ENCODE measurements around the gene FSTL4.

The FSTL4 gene

DNA sequence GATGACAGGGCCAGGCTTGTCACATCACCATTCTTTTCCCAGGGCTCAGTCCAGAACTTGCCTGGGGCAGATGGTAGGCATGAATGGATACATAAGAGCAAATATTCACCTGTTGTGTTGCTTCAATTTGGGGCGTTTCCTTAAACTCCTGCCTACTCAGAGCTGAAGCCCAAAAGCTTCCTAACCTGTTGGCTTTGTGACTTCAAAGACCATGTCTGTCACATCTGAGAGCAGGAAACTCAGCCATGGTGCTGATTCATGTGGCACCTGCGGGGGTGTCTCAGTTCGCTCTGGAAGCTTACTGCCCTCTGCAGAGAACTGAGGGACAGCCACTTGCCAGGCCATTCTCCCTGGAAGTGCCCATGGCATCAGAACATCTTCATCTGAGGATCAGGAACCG lies 313.9 kb downstream of the FSTL4 start:
- peak in 1 of 56 donors; percentile 12 for DNase-seq

DNA sequence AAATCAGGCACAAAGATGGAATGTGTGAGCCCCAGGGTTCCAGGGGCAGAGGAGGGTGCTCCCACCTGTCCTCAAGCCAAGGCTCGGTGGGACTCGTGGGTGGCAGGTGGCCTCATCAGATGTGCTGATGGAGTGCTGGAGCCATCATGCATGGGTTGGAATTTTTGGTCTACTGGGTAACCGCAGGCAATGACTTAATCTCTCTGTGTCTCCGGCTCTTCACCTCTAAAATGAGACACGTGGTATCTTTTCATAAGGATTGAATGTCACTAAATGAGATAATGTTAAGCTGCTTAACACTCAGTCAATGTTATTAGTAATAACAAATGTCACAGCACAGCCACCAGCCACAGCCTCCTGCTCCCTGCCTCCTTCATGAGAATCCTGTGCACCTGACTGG lies 315.0 kb downstream of the FSTL4 start:
- no peak for DNase-seq

DNA sequence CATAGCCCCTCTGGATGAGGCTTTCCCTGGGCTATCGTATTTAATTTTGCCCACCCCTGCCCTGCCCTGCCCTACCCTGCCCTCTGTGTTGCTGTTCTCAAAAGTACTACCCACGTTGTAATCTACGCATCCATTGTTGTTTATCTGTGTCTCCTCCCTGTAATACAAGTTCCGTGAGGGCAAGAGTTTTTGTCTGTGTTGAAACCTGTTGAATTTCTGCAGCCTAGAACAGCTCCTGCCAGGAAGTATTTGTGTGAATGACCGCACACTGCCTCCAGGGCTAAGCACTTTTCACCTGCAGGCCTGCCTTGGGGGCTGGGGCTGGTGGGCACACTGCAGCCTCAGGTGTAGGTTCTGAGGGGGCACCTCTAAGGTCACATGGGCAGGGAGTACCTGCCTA lies 315.7 kb downstream of the FSTL4 start:
- no peak for DNase-seq

DNA sequence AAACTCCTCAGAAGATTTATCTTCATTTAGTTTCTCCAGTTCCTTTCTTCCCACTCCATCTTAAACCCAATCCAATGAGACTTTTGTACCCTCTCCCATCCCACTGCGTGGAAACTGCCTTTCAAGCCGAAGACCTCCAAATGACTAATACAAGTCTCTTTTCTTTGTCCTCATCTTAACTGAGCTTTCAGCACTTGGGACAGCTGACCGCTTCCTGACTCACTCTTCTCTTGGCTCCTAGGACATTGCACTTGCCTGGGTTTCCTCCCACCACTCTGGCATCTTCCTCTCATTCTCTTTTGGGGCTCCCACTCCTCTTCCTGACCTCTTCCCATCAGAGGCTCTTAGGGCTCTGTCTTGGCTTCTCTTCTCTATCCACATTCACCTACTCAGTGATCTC lies 316.8 kb downstream of the FSTL4 start:
- DNase-seq = no peak

DNA sequence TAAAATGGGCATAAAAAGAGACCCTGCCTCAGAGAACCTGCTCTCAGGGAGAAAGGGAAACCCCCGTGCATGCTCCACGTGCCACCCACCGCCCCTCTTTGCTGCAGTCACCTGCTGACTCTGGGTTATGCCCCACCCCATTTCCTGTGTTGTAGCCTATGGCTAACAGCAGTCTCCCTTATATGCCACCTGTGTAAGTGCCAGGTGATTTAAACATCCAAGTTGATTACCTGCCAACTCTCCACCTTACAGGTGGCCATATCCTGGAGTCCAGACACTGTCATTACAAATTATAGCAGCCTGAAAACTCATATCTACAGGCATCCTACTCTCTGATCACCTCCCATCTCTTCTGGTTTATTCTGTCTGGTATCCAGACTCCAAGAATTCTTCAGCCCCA lies 318.0 kb downstream of the FSTL4 start:
- no peak for DNase-seq

DNA sequence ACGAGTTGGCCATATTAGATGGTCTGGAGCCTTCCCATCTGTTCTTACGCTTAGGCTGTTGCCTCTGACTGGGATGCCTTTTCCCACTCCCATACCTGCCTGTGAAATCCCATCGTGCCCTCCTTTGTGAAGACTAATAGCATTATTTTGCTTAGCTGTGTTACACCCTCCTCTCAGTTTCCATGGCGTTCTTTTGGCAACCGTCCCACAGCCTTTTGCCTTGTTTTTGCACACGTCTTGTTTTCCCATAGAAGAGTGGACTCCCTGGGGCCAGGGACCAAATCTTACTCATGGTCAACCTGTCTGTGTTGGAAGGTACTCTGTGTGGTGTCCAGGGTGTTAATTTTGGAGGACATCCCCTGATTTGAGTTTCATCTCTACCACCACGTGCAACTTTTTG lies 318.4 kb downstream of the FSTL4 start:
- peak in 5 of 56 donors; percentile 10 to 49 (median 19) for DNase-seq

DNA sequence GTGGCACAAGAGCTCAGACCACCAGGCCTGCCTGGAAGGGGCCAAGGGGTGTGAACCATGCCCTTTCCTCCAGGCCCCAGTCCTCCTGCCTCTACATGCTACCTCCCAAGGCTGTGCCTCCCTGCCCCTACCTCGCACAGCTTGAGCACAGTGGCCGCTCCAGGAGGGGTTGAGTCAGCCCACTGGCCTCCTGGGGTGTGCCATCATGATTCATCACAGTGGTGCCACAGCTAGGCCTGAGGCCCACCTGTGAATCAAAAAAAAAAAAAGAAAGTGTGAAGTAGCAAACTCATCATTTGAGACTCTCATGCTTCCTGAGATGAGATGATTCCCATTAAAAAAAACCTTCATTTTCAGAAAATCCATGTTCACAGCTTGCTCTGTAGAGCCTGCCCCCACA lies 320.0 kb downstream of the FSTL4 start:
- peak in 4 of 56 donors; percentile 10 to 35 (median 15) for DNase-seq

DNA sequence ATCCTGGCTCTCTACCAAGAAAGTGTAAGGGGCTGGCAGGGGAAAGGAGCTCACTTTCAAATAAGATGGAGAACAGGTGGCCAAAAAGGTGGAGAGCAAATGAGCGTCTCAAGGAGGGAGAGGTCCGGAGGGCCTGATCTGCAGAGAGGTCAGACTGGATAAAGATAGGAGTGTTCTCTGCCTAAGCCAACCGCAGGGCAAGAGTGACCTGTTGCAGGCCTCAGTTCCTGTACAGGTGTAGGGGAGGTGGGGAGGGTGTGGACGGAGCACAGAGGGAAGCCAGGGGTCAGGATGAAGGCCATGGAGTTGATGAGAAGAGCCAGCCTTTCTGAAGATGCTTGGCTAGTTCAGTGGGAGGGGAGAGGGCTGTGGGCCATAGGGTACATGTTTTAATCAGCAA lies 320.8 kb downstream of the FSTL4 start:
- DNase-seq = no peak

DNA sequence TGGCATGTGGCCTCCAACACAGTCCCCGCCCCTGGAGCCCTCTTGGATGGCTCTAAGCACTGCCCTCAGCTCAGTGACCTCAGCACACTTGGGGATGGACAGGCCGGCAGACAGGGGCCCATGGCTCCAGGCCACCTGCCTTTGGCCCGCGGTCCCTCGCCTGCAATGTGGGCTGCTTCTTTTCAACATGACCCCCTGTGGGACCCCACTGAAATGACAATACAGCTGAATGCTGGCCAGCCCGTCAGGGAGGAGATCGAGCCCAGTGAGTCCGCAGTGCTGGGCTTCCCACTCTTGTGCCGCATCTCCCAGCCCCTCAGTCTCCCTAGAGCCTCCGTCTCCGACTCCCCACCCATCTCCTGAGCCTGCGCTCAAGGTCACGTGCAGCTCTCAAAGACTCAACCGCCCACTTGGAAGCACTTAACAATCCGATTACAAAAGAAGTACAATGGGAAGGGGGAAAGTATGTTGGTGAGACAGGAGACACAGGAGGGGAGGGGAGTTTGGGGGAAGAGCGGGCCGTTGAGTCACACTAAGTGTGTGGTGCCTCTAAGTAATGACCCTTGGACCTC lies 321.6 kb downstream of the FSTL4 start:
- peak in 29 of 56 donors; percentile 14 to 81 (median 40) for DNase-seq

DNA sequence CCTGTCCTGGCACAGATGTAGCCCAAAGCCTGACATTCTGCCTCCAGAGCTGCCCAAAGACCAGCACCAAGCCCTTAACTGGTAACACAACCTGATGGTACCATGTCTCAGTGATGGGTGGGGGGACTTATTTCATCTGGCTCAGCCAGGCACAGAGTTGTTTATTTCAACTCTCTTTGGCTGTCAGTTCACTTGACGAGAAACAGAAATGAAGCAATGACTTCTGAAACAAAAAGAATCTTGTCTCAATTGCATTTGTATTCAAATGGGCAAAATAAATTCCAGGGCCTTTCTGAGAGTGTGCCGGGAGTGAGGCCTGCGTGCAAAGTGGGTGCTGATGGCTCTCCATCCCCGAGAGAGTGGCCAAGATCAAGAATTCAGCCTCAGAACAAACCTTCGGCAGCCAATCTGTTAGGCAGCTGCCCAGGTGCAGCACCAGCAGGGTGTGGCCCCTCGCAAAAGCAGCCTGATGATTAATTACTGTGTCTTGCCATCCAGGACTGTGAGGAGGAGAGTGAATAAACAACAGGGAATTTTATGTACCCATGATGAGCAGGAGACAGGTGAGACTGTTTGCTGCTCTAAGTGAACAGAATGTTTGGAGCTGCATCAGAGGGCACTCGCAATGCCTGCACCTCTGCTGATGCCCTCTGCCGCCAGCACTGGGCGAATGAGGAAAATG lies 322.5 kb downstream of the FSTL4 start:
- peak in 9 of 56 donors; percentile 9 to 50 (median 19) for DNase-seq

DNA sequence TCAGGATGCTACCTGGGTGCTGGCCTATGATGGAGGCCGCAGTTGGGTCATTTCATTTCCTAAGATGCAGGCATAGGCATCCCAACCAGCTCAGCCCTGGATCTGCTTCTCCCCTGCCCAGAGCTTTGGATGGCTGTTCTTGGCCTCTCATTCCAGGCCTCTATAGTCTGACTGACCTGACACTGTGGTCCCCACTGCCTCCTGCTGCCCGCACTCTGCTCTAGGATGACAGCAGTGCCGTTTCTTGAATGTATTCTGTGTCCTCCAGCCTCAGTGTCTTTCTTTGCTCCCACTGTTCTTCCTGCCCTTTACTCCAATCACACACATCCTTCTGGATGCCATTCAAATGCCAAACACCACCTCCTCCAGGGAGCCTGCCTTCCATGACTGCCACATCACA lies 324.8 kb downstream of the FSTL4 start:
- DNase-seq = peak in 24 of 56 donors; percentile 7 to 70 (median 32)

DNA sequence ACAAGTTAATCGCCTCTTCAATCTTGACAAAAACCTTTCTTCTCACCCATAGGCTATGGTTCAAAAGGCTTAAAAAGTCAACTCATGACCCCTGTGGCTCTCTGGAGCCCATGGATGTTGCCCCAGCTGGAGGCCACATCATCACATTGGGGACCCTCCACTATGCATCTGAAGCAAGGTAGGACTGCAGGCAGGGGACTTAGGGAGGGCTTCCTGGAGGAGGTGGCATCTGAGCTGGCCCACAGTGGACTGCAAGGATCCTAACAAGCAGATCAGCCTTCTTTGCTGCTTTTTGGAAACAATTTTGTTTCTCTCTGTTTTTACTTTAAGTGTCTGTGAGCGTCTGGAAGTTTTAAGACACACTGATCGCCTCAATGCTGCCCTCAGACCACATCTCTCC lies 325.9 kb downstream of the FSTL4 start:
- DNase-seq = no peak

DNA sequence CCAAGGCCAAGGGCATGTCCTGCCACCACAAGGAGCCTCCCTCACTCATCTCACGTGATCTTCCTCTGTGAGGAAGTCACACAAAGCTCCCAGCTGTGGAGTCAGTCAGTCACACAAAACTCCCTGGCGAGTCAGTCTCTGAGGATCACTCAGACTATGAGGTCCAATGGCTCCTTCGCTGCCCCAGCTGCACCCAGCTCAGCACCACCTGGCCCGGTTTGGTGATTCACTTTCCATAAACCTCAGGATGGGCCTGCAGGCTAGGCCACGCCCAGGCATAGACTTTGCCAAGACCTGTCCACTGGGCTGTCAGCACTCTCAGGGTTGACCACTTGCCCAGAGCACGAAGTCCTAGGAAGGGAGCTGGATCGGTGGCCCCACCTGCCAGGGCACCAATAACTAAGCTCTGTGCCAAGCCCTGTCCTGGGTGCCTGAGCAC lies 326.7 kb downstream of the FSTL4 start:
- DNase-seq = peak in 1 of 56 donors; percentile 11

DNA sequence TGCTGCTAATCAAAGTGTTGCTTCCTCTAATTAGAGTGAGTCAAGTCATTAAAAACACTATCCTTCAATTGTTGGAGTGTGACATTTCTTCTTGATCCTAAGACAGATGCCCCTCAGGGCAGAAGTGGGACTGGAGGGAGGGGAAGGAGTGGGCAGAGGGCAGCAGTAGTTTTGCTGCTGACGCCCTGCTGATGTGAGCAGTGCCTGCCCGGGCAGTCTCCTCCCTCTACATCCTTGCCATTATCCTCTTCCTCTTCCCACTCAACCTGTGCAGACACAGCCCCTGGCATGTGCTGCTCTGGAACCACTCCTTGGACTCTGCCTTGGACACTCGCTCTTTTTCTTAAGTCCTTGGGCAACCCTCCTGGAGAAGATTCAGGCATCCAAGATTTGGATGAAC lies 328.0 kb downstream of the FSTL4 start:
- no peak for DNase-seq

DNA sequence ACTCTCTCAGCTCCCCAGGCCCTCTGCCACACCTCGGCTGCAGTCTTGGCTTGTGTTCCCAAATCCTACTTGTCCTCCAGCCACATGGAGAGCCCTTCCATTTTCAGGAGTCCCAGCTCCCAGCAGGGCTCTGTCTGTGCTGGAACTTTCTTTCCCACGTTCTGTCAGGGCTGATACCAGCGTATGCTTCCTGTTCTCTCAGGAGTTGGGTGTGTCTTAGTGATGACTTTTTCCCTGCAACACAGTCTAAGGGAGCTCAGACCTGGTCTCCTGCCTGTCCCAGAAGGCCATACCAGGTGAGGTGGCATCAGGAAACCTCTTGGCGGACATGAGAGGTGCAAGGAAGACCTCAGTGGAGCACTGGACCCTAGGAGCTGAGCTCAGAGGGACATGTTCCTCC lies 334.0 kb downstream of the FSTL4 start:
- peak in 1 of 56 donors; percentile 10 for DNase-seq

DNA sequence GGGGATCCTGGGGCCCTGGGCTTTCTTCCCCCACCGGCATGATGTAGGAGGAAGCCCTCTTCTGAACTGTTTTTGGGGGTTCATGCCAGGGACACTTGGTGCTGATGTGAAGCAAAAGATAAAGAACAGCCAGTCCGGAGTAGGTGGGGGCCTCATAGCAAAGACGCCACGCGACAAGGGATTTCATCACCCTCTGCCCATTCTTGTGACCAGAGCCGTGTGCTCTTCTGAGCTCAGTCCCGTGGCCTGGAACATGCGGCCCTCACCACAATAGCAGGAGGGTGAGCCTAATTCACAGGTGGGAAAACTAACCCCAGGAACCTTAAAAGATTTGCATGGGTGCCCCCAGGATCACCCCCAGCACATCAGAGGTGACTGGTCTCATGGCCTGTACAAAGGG lies 334.6 kb downstream of the FSTL4 start:
- DNase-seq = no peak

DNA sequence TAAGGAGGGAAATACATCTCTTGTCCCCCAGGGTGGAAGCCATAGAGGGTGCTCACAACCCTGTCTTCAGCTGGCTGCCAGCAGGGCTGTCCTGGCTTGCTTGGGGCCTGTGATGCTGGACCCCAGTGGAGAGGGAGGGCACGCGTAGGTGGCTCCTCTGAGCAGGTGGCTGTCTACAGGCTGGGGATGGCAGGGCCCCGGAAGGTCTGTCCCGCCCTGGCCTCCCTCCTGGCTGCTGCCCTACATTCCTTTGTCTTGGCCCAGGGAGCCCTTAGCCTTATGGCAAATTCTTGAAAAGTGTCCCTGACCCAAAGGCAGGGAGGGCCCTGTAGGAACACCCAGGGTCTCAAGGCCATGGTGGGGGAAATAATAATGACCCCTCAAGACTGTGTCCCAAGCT lies 336.2 kb downstream of the FSTL4 start:
- no peak for DNase-seq

DNA sequence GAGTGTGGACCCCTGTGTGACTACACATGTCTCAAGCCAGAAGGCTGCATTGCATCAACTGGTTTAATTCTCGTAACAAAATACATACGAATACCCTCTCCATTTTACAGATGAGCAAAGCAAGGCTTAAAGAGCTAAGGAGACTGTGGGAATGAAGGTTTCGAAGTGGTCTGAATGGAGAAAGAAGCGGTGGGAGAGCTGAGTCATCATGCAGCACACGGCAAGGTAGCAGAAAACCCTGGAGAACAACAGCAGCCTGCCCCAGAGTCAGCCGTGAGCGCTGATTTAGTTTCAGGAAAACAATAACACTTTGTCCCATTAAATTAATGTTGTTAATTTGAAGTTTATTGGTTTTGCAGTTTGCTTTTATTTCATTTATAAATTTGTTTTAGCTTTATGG lies 336.7 kb downstream of the FSTL4 start:
- no peak for DNase-seq

DNA sequence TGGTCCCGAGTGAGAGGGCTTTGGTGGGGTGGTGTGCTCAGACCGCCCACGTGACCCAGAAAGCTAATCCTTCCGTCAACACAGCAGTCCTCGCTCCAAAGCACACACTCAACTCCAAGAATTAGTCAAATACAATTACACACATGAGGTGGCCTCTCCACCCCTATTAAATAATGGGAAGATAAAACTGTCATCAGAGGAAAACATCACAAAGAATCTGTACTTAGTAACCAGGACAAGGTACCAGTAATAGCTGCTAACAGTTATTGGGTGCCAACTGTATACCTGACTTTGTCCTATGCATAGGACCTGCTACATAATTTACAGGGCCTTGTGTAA lies 337.8 kb downstream of the FSTL4 start:
- DNase-seq = no peak

DNA sequence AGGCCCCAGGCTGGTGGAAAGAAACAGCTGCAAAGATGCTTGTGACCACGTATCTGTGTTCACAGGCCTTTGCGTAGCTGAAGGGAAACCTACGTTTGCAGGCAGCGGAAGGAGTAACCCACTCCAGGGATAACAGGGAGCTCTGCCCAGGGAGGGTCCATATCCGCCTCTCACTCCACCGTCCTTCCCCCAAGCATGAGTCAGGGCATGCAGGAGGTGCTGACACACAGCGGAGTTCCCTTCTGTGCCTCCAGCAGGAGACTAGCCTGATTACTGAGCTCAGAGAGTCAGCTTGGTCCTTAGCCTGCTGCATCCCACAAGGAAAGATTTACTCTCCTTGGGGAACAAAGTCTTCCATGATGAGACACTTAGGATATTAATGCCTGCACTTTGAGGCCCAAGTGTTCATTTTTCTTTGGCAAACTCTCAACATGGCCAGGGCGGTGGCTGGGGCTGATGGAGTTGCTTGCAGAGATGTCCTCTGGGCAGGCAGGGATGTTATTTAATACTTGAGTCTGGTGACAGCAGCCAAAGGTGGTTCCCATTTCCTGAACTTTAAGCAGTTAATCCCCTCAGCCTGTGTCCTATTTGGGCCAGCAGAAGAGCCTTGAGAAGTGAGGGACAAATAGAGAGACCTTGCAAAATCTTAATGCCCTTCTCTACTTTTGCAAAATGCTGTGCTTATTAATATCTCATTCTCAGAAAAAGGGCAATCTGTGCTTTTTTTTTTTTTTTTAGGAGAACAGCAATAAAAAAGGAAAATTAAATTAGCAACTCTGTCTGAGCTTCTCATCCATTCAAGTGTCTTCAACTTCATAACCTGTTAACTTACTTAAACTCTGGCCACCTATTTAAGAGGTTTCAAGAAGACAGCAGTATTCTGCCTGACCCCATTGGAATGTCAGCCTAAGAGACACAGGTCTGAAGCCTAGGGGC lies 338.4 kb downstream of the FSTL4 start:
- DNase-seq = peak in 4 of 56 donors; percentile 8 to 21 (median 10)

DNA sequence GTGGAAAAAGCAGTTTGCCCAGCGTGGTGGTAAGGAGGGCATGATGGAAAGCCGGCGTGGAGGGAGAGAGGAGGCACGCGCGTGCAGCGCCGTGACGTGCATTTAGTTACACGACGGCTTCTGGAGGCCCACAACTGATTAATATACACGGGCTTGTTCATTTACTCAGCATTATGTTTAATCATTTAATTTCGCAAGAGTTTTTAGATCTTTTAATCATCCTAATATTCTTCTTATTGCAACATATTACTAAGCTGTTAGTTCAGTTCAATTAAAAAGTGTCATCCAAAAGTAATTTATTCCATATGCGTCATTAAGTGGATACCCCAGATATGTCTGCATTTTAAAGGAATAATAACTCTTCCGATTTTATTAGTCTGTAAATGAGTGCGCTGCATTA lies 340.0 kb downstream of the FSTL4 start:
- peak in 1 of 56 donors; percentile 23 for DNase-seq

DNA sequence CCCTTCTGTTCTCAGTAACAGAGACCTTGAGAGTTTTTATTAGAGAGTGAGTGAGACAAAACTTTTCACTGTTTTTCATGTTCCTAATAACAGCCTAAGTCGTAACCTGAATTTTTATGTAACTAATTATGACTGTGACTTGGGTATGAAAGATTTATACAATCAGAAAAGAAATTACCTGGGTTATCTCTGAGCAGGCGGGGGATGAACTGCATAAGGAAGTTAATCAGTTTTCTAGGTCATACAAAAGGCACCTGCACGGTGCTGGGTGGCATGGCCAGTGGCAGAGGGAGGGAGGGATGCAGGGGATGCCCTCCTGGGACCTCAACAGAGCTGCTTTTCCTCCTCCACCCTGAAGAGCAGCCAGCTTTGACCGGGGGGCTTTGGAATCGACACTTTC lies 340.7 kb downstream of the FSTL4 start:
- DNase-seq = peak in 6 of 56 donors; percentile 10 to 21 (median 14)

Data from nucleus accumbens (tissue), 56 donors.